CD14-positive monocyte (primary cell): ENCODE results near the gene IGF2R. TPM values are rescaled to one million over a fixed set of nuclear protein-coding genes. Genes with fewer than 3 reads are reported as not detected.

ENCODE experiments used
- DNase-seq, 3 donors: peaks; one replicate each; pipeline ENCODE4 v3.0.0-alpha.2; 2011 to 2022
- H2AFZ ChIP-seq: 2 replicates; pipeline ENCODE4 v1.6.0; 2012; ENCODE audit warnings: mild to moderate bottlenecking, low read depth, low read length, inconsistent platforms; ENCODE audit not compliant: insufficient read depth, poor library complexity, severe bottlenecking
- H3K27ac ChIP-seq, 2 donors: 1 replicate in 1 of 2; 2 replicates in 1 of 2; pipeline ENCODE4 v1.5.1; 2012 to 2013; ENCODE audit warnings: low read length in 2 of 2, control low read depth in 1 of 2, inconsistent platforms in 1 of 2, low read depth in 1 of 2, mild to moderate bottlenecking in 1 of 2
- H3K27me3 ChIP-seq, 2 donors: one replicate each; pipeline versions ENCODE4 v1.6.0 to v1.6.1; 2011 to 2013; ENCODE audit warnings: low read length in 2 of 2; ENCODE audit not compliant: control insufficient read depth in 2 of 2, insufficient read depth in 2 of 2
- H3K36me3 ChIP-seq, 2 donors: replicated peaks in 1 of 2; 1 replicate in 1 of 2; 2 replicates in 1 of 2; pipeline versions ENCODE4 v1.5.1 to v1.6.1; 2012 to 2013; ENCODE audit warnings: low read length in 2 of 2, control low read depth in 1 of 2, inconsistent platforms in 1 of 2, mild to moderate bottlenecking in 1 of 2; ENCODE audit not compliant: insufficient read depth in 2 of 2, control insufficient read depth in 1 of 2
- H3K4me1 ChIP-seq, 2 donors: 1 replicate in 1 of 2; 2 replicates in 1 of 2; pipeline versions ENCODE4 v1.5.1 to v1.6.1; 2012 to 2013; ENCODE audit warnings: low read length in 2 of 2, control low read depth in 1 of 2, inconsistent platforms in 1 of 2, mild to moderate bottlenecking in 1 of 2, moderate library complexity in 1 of 2; ENCODE audit not compliant: insufficient read depth in 2 of 2, control insufficient read depth in 1 of 2
- H3K4me2 ChIP-seq: replicated peaks from 2 replicates; pipeline ENCODE3; 2012; ENCODE audit warnings: low read length, moderate library complexity, mild to moderate bottlenecking; ENCODE audit not compliant: poor library complexity, severe bottlenecking; ENCODE audit errors: extremely low read depth
- H3K4me3 ChIP-seq, 3 experiments: fragments of 200-600 bp in 1 of 3; sonication (generic) in 1 of 3; replicated peaks in 1 of 3; 1 replicate in 2 of 3; 2 replicates in 1 of 3; pipeline ENCODE4 v1.5.1; 2011 to 2013; ENCODE audit warnings: low read length in 3 of 3, mild to moderate bottlenecking in 3 of 3, control low read depth in 2 of 3, low read depth in 2 of 3, inconsistent platforms in 1 of 3, moderate library complexity in 1 of 3
- H3K79me2 ChIP-seq: 2 replicates; pipeline ENCODE4 v1.6.0; 2012; ENCODE audit warnings: mild to moderate bottlenecking, control low read depth, inconsistent platforms, low read length, moderate library complexity; ENCODE audit not compliant: insufficient read depth
- H3K9ac ChIP-seq: 2 replicates; pipeline ENCODE4 v1.6.0; 2017; ENCODE audit warnings: low read length, mild to moderate bottlenecking; ENCODE audit not compliant: insufficient read depth, poor library complexity, severe bottlenecking
- H3K9me3 ChIP-seq, 2 donors: replicated peaks in 1 of 2; 1 replicate in 1 of 2; 2 replicates in 1 of 2; pipeline versions ENCODE4 v1.5.1 to v1.6.1; 2012 to 2013; ENCODE audit warnings: low read length in 2 of 2, control low read depth in 1 of 2; ENCODE audit not compliant: control insufficient read depth in 1 of 2, insufficient read depth in 1 of 2
- H4K20me1 ChIP-seq: 2 replicates; pipeline ENCODE4 v1.6.0; 2012; ENCODE audit warnings: mild to moderate bottlenecking, low read length, control low read depth, moderate library complexity; ENCODE audit not compliant: insufficient read depth
- H3K27ac Mint-ChIP-seq, 7 donors: one replicate each; pipeline ENCODE4 v1.8.0; 2020; ENCODE audit warnings: mild to moderate bottlenecking in 7 of 7, mixed read lengths in 7 of 7, moderate library complexity in 6 of 7, inconsistent platforms in 2 of 7
- H3K27me3 Mint-ChIP-seq, 3 donors: one replicate each; pipeline ENCODE4 v1.8.0; 2021 to 2022; ENCODE audit warnings: low read depth in 3 of 3, mild to moderate bottlenecking in 3 of 3, mixed read lengths in 3 of 3, moderate library complexity in 3 of 3, inconsistent platforms in 1 of 3
- H3K36me3 Mint-ChIP-seq, 2 donors: one replicate each; pipeline ENCODE4 v1.8.0; 2020; ENCODE audit warnings: mixed read lengths in 2 of 2, inconsistent platforms in 1 of 2, mild to moderate bottlenecking in 1 of 2
- H3K4me1 Mint-ChIP-seq: one replicate; pipeline ENCODE4 v1.8.0; 2020; ENCODE audit warnings: mild to moderate bottlenecking, mixed read lengths
- H3K4me3 Mint-ChIP-seq, 2 donors: one replicate each; pipeline ENCODE4 v1.8.0; 2020; ENCODE audit warnings: mild to moderate bottlenecking in 2 of 2, mixed read lengths in 2 of 2, moderate library complexity in 1 of 2
- H3K9me3 Mint-ChIP-seq, 7 donors: one replicate each; pipeline ENCODE4 v1.8.0; 2020 to 2022; ENCODE audit warnings: mixed read lengths in 7 of 7, mild to moderate bottlenecking in 6 of 7, moderate library complexity in 6 of 7, inconsistent platforms in 2 of 7
- WGBS: methylation state at CpG from one replicate; pipeline ENCODE4 v1.1.5; 2013; ENCODE audit warnings: missing lambda C conversion rate; ENCODE audit not compliant: insufficient coverage; 5-methylcytosine and 5-hydroxymethylcytosine counted together
- intact Hi-C, 2 donors: fragments of 100-400 bp; cut with micrococcal nuclease; formaldehyde crosslinking; loops; one replicate each; pipeline versions ENCODE4 v1.15.0 to v1.15.1; 2023
- polyA plus RNA-seq, 3 donors: library from polyadenylated mRNA; depleted of rRNA in 1 of 3; unstranded in 2 of 3; stranded (reverse) in 1 of 3; fragments of 300-500 nt in 2 of 3; fragments of >200 nt in 1 of 3; fragmentation: Illumina TruSeq in 2 of 3; gene quantifications; 1 replicate in 2 of 3; 2 replicates in 1 of 3; pipeline ENCODE4 v1.2.3, GENCODE V29; 2012 to 2021
- TF ChIP-seq, protein P1 (sequence below): fragments of 200-600 bp; IDR thresholded peaks from one replicate; pipeline ENCODE4 v1.8.0; 2022; ENCODE audit warnings: antibody characterized with exemption, mild to moderate bottlenecking

IGF2R gene
- polyA plus RNA-seq, 3 donors: 6.9 to 44.8 (median 8.2) TPM

DNA sequence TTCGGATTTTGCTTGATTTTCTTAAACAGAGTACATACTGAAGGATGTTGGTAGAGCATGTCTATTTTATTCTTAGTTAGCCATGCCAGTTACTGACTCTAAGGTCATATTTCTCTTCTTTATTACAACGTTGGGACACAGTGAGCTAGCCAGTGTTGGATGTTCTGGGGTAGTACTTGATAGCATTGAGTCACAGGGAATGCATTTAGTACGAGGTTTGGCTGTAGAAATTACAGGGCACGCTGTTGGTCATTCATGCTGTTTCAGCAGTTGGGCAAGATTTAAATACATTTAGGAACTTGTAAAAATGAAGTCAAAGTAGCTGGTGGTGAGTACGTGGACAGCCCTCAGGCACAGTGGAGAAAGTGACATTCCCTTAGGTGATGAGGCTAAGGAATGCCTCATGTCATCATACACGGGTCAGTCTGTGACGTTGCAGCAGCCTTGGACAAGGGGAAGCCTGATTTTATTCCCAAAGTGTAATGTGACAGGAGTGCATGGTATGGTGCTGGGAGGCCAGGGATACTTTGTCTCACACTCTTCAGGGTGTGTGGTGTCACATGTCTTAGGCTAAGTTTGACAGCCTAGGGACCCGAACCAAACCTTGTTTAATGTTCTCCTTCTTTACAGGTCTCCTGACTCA lies 95.0 kb downstream of the IGF2R start:
- Histone ChIP-seq H3K9ac (no peak overlapping the region), H3K79me2 (no peaks in the 10 kb centered on the region), H3K36me3 (peaks cover 91 to 96% of the 10 kb centered on the region in 2 donors), H3K9me3 (no peaks in the 10 kb centered on the region), H3K4me1 (no peaks in the 10 kb centered on the region), H4K20me1 (peaks cover 85% of the 10 kb centered on the region), H3K4me2 (no peak overlapping the region), H3K27ac (no peak overlapping the region), H2AFZ (no peak overlapping the region), H3K4me3 (no peak overlapping the region), H3K27me3 (no peaks in the 10 kb centered on the region)
- no peak overlapping the region for H3K4me3 Mint-ChIP-seq
- DNase-seq: no peak
- peaks cover 6% of the 10 kb centered on the region for H3K4me1 Mint-ChIP-seq
- H3K27me3 Mint-ChIP-seq: peaks cover 2 to 3% (median 2%) of the 10 kb centered on the region in 3 donors
- TF ChIP-seq, protein P1, sequence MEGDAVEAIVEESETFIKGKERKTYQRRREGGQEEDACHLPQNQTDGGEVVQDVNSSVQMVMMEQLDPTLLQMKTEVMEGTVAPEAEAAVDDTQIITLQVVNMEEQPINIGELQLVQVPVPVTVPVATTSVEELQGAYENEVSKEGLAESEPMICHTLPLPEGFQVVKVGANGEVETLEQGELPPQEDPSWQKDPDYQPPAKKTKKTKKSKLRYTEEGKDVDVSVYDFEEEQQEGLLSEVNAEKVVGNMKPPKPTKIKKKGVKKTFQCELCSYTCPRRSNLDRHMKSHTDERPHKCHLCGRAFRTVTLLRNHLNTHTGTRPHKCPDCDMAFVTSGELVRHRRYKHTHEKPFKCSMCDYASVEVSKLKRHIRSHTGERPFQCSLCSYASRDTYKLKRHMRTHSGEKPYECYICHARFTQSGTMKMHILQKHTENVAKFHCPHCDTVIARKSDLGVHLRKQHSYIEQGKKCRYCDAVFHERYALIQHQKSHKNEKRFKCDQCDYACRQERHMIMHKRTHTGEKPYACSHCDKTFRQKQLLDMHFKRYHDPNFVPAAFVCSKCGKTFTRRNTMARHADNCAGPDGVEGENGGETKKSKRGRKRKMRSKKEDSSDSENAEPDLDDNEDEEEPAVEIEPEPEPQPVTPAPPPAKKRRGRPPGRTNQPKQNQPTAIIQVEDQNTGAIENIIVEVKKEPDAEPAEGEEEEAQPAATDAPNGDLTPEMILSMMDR: no peak
- 94% methylated on average over 6 of the region's 8 CpGs for WGBS
- H3K9me3 Mint-ChIP-seq: peaks cover 0 to 4% (median 0%) of the 10 kb centered on the region in 7 donors
- intact Hi-C loops: no loop called here
- H3K27ac Mint-ChIP-seq: no peak overlapping the region
- peaks cover 91 to 99% of the 10 kb centered on the region in 2 donors for H3K36me3 Mint-ChIP-seq

- TF ChIP-seq, protein P1: no peak
- Histone ChIP-seq H3K27ac (no peak overlapping the region), H2AFZ (no peak overlapping the region), H3K9me3 (no peaks in the 10 kb centered on the region), H3K79me2 (no peaks in the 10 kb centered on the region), H3K36me3 (peaks cover 91 to 96% of the 10 kb centered on the region in 2 donors), H3K9ac (no peak overlapping the region), H3K4me1 (no peaks in the 10 kb centered on the region), H4K20me1 (peaks cover 86% of the 10 kb centered on the region), H3K4me3 (no peak overlapping the region), H3K4me2 (no peak overlapping the region), H3K27me3 (no peaks in the 10 kb centered on the region)
- H3K4me1 Mint-ChIP-seq: peaks cover 7% of the 10 kb centered on the region
- 89% methylated on average over 5 of the region's 9 CpGs for WGBS
- H3K27ac Mint-ChIP-seq: no peak overlapping the region
- no peak overlapping the region for H3K4me3 Mint-ChIP-seq
- H3K27me3 Mint-ChIP-seq: peaks cover 2 to 3% (median 3%) of the 10 kb centered on the region in 3 donors
- peaks cover 0 to 4% (median 0%) of the 10 kb centered on the region in 7 donors for H3K9me3 Mint-ChIP-seq
- no peak for DNase-seq
- intact Hi-C loops: no loop called here
- peaks cover 92 to 99% of the 10 kb centered on the region in 2 donors for H3K36me3 Mint-ChIP-seq
Measured at GRCh38 chr6:160065200-160065599, 96.3 kb downstream of the IGF2R start.
